OCI-LY7 (cell line): ENCODE measurements around the gene EEF1AKMT3. TPM values are rescaled to one million over a fixed set of nuclear protein-coding genes. Genes with fewer than 3 reads are reported as not detected.

ENCODE experiments used
- BruUV-seq: library from RNA; stranded (reverse); fragments of 400-500 nt; replicated peaks from 2 replicates; lab custom pipeline; 2021; lab: Mats Ljungman, UMichigan
- CTCF ChIA-PET: fragments of 300-600 bp; sonication (Branson Sonifier 250); formaldehyde crosslinking; loops from one replicate; lab custom pipeline; 2022; ENCODE audit warnings: antibody characterized with exemption; ENCODE audit not compliant: unreplicated experiment; lab: Charles Lee
- POLR2A ChIA-PET: fragments of 300-600 bp; sonication (Branson Sonifier 250); formaldehyde crosslinking; loops from one replicate; lab custom pipeline; 2022; ENCODE audit warnings: antibody characterized with exemption; lab: Charles Lee
- DNase-seq: peaks from one replicate; pipeline ENCODE4 v3.0.0-alpha.2; 2015; ENCODE audit warnings: low spot score
- H2AFZ ChIP-seq: fragments of 200-600 bp; sonication (generic), shearing (Covaris generic); 2 replicates; pipeline ENCODE4 v1.6.1; 2014; ENCODE audit warnings: mild to moderate bottlenecking, antibody characterized with exemption, low read length, moderate library complexity
- H3K27ac ChIP-seq: fragments of 200-600 bp; sonication (generic); 2 replicates; pipeline ENCODE4 v1.5.1; 2014; ENCODE audit warnings: mixed run types, low read depth, mild to moderate bottlenecking, moderate library complexity, low read length, inconsistent platforms; ENCODE audit not compliant: poor library complexity, severe bottlenecking
- H3K36me3 ChIP-seq: fragments of 200-600 bp; sonication (generic); 2 replicates; pipeline ENCODE4 v1.6.1; 2014; ENCODE audit warnings: mild to moderate bottlenecking, antibody characterized with exemption, low read length, moderate library complexity, mixed read lengths; ENCODE audit not compliant: insufficient read depth
- H3K4me1 ChIP-seq: fragments of 200-600 bp; sonication (generic); 2 replicates; pipeline ENCODE4 v1.5.1; 2014; ENCODE audit warnings: mild to moderate bottlenecking, low read length; ENCODE audit not compliant: insufficient read depth, poor library complexity, severe bottlenecking
- H3K4me2 ChIP-seq: fragments of 200-600 bp; sonication (generic); 2 replicates; pipeline ENCODE4 v1.6.1; 2014; ENCODE audit warnings: mild to moderate bottlenecking, low read length
- H3K4me3 ChIP-seq: fragments of 200-600 bp; sonication (generic); 2 replicates; pipeline ENCODE4 v1.5.1; 2014; ENCODE audit warnings: mild to moderate bottlenecking, low read depth, low read length; ENCODE audit not compliant: poor library complexity, severe bottlenecking
- H3K79me2 ChIP-seq: fragments of 200-600 bp; sonication (generic); 2 replicates; pipeline ENCODE4 v1.6.1; 2016; ENCODE audit warnings: low read depth, mild to moderate bottlenecking, low read length, moderate library complexity, mixed read lengths; ENCODE audit not compliant: insufficient read depth
- H3K9me2 ChIP-seq: fragments of 200-600 bp; sonication (generic); 2 replicates; pipeline ENCODE4 v1.6.1; 2016; ENCODE audit warnings: mild to moderate bottlenecking, low read length, mixed read lengths; ENCODE audit not compliant: insufficient read depth
- H3K9me3 ChIP-seq: fragments of 200-600 bp; sonication (generic); 2 replicates; pipeline ENCODE4 v1.6.1; 2014; ENCODE audit warnings: mild to moderate bottlenecking, mixed run types, low read length, mixed read lengths
- H4K20me1 ChIP-seq: fragments of 200-600 bp; sonication (generic); 2 replicates; pipeline ENCODE4 v1.6.1; 2014; ENCODE audit warnings: mild to moderate bottlenecking, antibody characterized with exemption, low read length, moderate library complexity, mixed read lengths; ENCODE audit not compliant: insufficient read depth
- CTCF ChIP-seq: fragments of 200-600 bp; sonication (generic); conservative IDR thresholded peaks from 2 replicates; pipeline ENCODE4 v1.5.1; 2014; ENCODE audit warnings: mild to moderate bottlenecking, antibody characterized with exemption, low read length, moderate library complexity, mixed read lengths
- EZH2phosphoT487 ChIP-seq: fragments of 200-600 bp; sonication (generic); IDR thresholded peaks from 2 replicates; pipeline ENCODE4 v1.6.1; 2018; ENCODE audit warnings: low read depth, borderline replicate concordance, mild to moderate bottlenecking, mixed run types, antibody characterized with exemption, low read length, moderate library complexity, mixed read lengths
- intact Hi-C: fragments of 100-400 bp; cut with micrococcal nuclease; formaldehyde crosslinking; loops from one replicate; pipeline ENCODE4 v1.10.0; 2022; ENCODE audit not compliant: unreplicated experiment
- total RNA-seq, 2 experiments: library from RNA; depleted of rRNA in 1 of 2; stranded (reverse); fragments of >200 nt in 1 of 2; shearing (Covaris generic) in 1 of 2; gene quantifications; 2 replicates each; pipeline ENCODE4 v1.2.3, GENCODE V29; 2014 to 2022

Gene EEF1AKMT3
- total RNA-seq, 2 experiments from 2014 or later: 3.4 to 6.3 TPM

DNA sequence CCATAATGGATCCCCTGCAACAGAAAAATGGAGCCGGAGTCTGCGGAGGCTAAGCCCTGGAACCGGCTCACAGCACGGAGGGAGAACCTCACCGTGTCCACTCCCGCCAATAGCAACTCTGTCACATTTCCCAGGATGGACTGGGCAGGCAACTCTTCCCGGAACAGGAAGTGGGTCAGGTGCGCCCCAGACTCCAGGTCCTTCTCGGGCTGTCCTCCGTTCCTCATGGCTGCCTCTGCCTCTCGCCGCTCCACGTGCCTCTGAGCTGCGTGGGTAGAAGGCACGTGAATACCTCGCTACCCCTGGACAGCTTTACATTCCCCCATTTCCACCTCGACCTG lies 7.8 kb upstream of the EEF1AKMT3 start:
- ChIA-PET CTCF (interaction anchor here (1.4 kb wide), 1 partner anchor 9 kb away, joined by 3 read pairs; no protein-coding TSS in a partner anchor), POLR2A (no interaction called here)
- intact Hi-C loops: no loop called here
- Histone ChIP-seq H3K4me3 (no peak overlapping the region), H3K9me3 (no peaks in the 10 kb centered on the region), H4K20me1 (peaks cover 9% of the 10 kb centered on the region; the same call in 1 of the 2 replicates), H3K4me2 (peak overlapping the region; percentile 30; the same call in 1 of the 2 replicates), H3K9me2 (no peaks in the 10 kb centered on the region), H3K27ac (no peak overlapping the region), H3K36me3 (peaks cover 46% of the 10 kb centered on the region), H3K79me2 (0 out of 2 replicates have a peak, but pooled peaks cover 7% of the 10 kb centered on the region), H3K4me1 (peaks cover 7% of the 10 kb centered on the region), H2AFZ (no peak overlapping the region)
- DNase-seq: no peak
- TF ChIP-seq CTCF (no peak), EZH2phosphoT487 (no peak)
- no TSS peak for BruUV-seq

DNA sequence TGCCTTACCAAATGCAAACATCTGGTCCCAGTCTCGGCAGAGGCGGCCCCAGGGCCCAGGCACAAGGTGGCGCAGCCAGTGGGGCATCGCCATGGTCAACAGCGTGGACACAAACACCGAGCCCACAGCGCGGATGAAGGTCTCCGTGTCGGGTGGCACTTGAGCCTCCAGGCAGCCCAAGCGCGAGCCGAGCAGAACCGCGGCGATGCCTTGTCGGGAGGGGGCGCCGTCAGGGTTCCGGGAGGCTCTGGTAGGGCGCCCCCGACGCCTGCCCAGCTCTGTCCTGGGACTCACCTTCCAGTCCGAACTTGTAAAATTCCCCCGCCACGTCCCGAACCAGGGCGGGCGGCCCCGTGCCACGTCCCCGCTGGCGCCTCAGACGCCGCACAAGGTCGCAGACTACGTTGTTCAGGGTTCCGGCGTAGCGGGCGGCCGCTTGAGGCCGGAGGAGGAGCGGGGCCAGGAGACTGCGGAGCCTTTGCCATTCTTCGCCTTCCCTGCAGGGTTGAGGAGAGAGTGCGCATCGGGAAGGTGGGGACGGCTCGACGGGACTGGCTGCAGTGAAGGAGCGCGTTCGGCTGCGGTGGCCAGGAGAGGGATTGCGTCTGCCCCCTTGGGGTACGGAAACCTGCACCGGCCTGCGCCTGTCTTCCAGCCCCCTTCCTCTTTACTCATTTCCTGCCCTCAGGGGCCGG lies 7.3 kb upstream of the EEF1AKMT3 start:
- Histone ChIP-seq H2AFZ (no peak overlapping the region), H3K4me3 (no peak overlapping the region), H3K9me2 (no peaks in the 10 kb centered on the region), H3K36me3 (peaks cover 46% of the 10 kb centered on the region), H3K4me2 (peak overlapping the region; percentile 30; the same call in 1 of the 2 replicates), H4K20me1 (0 out of 2 replicates have a peak, but pooled peaks cover 3% of the 10 kb centered on the region), H3K79me2 (0 out of 2 replicates have a peak, but pooled peaks cover 5% of the 10 kb centered on the region), H3K27ac (no peak overlapping the region), H3K4me1 (peaks cover 7% of the 10 kb centered on the region), H3K9me3 (no peaks in the 10 kb centered on the region)
- ChIA-PET POLR2A (no interaction called here), CTCF (interaction anchor here (1.4 kb wide), 1 partner anchor 9 kb away, joined by 3 read pairs; no protein-coding TSS in a partner anchor)
- DNase-seq: no peak
- intact Hi-C loops: no loop called here
- TF ChIP-seq CTCF (peak; percentile 68), EZH2phosphoT487 (no peak)
- BruUV-seq: no TSS peak
